Middle frontal gyrus (tissue), 1 donor: ENCODE measurements around the gene PRCC.

Experiments
- DNase-seq: peaks from one replicate; pipeline ENCODE4 v3.0.0-alpha.2; 2015; ENCODE audit warnings: low spot score; ENCODE audit errors: extremely low spot score

The PRCC gene

DNA sequence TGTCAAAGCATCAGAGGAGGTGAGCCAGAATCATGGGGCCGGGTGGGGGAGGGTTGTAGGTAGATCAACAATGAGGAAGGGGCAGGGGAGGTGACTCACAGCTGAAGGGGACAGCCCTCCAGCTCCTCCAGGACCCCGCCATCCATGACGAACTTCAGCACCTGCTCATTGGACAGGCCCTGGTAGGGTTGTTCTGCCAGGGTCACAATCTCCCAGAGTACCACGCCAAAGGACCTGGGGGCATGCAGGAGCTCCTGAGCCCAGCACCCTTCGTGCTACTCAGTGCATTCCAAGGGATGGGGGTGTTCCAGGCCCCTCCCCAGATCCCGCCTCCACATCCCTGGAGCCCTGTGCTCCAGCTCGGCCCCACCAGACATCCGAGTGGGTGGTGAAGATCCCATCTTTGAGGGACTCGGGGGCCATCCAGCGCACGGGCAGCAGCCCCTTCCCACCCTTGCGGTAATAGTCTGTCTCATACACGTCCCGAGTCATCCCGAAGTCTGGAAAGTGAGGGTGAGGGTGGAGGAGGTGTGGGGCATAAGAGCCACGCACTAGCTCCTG lies 74.0 kb downstream of the PRCC start:
- no peak for DNase-seq

DNA sequence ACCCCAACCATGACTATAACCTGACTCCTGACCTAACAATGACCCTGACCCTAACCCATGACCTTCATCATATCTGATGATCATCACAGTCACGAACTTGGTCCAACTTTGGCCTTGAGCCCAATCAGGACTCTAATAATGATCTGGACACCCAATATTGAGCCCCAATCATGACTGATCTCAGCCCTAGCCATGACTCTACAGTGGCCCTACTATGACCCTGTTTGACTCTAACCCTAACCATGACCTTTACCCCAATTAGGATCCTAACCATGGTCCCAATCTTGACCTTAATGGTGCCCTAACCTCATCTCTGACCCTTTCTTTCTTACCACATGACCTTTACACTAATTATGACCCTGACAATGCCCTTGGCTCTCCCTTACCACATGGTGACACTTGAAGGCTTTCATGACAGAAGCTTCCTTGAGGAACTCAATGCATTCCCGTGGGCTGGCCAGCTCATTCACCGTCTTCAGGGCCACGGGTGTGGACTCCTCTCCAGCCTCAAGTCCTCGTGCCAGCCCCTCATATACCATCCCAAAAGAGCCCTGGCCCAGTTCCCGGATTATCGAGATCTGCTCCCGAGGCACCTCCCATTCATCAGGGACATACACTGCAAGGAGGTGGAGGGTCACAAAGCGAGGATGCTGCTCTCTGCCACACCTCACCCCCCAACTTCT lies 75.4 kb downstream of the PRCC start:
- no peak for DNase-seq

DNA sequence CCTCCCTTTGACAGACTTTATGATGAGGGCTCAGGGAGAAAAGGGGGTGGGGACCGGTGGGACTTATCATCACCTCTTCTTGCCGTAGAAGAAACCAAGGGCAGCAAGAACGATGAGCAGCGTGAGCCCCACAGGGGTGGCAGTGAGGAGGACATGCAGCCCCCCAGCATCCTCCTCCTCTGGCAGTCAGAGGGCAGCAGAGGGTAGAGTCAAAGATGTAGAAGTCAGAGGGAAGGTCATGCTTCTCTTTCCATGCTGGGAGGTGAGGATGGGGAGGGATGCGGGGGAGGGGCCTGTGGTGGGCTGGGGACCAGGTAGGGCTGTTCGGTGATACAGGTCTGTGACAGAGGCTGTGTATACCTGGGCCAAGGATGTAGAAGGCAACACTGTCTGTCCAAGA lies 76.8 kb downstream of the PRCC start:
- DNase-seq, result no peak

- DNase-seq, result no peak
These were observed 77.3 kb downstream of the PRCC start for GRCh38 chr1:156844638-156845037.

- DNase-seq, result no peak
These were observed 78.0 kb downstream of the PRCC start for GRCh38 chr1:156845055-156845952.

DNA sequence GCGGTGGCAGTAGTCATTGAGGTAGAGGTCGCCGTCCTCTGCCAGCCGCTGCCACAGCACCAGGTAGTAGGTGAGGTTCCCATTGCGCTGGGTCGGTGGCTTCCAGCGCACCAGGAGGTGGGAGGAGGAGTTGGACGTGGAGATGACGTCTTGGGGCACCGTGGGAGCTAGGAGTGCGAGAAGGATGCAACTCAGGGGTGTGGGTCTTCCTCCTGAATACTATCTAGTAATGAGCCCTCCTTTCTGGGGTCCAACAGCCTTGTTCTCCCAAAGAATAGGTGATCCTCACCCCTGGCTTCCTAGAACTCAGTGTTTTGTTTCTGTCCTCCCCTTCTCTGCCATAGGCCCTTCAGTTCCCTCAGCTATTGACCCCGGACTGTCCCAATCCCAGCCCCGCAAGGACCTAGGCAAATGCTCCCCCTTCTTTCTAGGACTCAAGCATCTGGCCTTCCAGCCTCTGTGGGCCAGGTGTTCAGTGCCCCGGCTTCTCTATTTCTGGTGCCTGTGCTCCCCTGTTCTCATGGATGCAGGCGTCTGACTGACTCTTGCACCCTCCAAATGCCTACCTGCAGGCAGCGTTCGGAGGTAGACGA lies 78.7 kb downstream of the PRCC start:
- no peak for DNase-seq

- no peak for DNase-seq
These were observed 79.3 kb downstream of the PRCC start for GRCh38 chr1:156846643-156847042.

- no peak for DNase-seq
These were observed 80.5 kb downstream of the PRCC start for GRCh38 chr1:156847591-156848460.

- DNase-seq, result no peak
These were observed 81.3 kb downstream of the PRCC start for GRCh38 chr1:156848461-156849150.

- no peak for DNase-seq
These were observed 81.8 kb downstream of the PRCC start for GRCh38 chr1:156849151-156849496.
